HL-60/S4 treated with phorbol 12-myristate 13-acetate at 8.2 ng/mL for 4 days and 3 days (cell line): ENCODE data around the gene CTLA4.

ENCODE experiments used
- in situ Hi-C: fragments of 300-500 bp; cut with MboI; formaldehyde crosslinking; loops from 2 replicates; pipeline ENCODE4 v1.15.0; 2022; ENCODE audit warnings: low sequenced_read_pairs

Gene CTLA4

DNA sequence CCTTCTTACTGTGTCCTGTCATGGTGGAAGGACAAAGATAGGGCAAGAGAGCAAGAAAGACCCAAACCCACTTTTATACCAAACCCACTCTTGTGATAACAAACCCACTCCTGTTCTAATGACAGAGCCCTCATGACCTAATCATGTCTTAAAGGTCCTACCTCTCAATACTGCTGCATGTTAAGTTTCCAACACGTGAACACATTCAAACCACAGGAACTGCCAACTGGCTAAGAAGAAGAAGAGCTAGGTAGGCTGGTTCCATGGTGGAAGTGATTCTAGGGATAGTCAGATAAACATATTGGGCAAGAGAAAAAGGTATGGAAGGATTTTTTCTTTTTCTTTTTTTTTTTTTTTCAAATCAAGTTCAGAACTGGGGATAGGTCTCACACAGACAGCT lies 22.0 kb downstream of the CTLA4 start:
- in situ Hi-C loops, result no loop called here

DNA sequence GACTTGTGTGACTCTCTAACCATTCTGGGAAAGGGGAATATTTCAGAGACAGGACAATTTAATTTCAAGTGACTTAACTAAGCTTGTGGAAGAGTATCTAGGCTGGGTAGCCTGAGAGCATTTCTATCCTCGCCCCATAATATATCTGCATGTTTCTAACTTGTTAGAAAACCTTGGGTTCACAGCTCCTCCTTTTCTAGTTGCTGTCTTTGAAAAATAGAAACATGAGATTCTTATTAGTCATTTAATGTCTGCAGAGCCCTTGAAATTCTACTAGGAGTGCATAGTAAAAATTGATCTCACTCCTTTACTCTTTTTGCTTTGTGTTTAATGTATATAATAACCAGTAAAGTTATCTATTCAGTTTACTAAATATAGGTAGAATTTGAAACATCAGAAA lies 22.4 kb downstream of the CTLA4 start:
- in situ Hi-C loops, result no loop called here

DNA sequence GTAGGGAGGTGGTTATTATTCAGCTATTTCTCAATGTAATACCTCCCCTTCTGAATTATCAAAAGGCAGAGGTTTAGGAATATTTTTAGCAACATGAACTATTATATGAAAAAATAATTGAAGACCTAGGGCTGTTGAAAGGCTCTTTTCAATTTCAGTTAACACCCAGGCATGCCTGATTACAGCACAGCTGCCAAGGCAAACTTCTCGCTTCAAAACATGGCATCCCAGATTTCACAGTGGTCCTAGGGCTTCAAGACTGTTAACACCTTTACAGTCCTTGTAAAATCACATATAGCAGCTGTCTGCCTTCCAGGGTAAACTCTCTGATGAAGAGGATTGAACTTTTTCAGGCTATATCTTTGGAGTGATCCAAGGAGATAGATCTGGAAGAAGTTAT lies 23.2 kb downstream of the CTLA4 start:
- in situ Hi-C loops, result no loop called here

DNA sequence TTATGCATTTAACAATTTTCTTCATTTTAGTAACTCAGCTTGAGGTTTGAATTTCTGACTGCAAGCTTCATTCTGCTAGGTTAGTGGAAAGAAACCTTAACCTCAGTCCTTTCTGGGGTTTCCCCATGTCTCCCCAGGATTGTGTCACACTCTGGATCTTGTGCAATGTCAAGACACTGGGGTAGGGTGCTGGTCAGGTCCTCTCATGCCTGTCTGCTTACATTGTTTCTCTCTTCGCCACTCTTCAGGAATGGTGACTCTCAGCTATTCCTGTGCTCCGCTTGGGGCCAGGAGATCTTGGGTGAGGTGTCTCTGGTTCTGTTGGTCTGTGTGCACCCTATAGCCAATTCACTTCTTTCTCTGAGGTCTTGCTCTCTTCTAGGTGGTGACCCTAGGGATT lies 23.9 kb downstream of the CTLA4 start:
- in situ Hi-C loops, result no loop called here

DNA sequence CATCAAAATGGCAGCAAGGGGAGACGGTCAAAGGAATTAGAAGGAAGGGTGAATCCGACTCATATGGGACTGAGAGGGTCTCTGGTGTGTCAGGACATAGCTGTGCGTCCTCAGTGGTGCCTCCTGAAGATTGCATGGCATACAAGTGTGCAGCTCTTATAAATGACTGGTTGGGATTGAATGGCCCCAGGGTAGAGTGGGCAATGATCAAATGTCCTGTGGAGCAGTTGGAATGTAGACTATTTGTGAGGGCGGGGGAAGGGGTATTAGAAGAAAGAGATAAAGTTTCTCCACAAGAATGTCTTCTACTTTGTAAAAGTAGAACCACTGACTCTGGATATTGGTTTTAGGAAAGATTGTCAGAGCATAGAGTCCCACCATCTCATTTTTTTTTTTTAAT lies 24.6 kb downstream of the CTLA4 start:
- in situ Hi-C loops, result no loop called here

DNA sequence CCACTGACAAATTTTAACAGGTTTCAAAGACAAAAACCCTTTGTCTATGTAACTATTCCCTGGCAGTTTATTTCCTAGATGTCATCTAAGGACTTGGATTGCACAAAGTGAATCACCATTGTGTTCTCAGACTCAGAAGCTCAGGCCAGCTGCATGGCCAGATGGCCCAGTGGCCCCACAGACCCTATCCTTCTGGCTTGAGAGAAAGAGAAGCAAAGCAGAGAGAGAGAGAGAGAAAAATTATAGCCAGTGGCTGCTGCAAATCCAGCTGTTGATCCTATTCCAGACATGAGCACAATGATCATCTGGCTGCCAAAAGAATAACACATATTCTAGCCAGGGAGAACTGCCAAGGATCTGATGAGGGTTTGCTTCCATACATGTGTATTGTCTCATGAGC lies 25.8 kb downstream of the CTLA4 start:
- in situ Hi-C loops, result no loop called here

DNA sequence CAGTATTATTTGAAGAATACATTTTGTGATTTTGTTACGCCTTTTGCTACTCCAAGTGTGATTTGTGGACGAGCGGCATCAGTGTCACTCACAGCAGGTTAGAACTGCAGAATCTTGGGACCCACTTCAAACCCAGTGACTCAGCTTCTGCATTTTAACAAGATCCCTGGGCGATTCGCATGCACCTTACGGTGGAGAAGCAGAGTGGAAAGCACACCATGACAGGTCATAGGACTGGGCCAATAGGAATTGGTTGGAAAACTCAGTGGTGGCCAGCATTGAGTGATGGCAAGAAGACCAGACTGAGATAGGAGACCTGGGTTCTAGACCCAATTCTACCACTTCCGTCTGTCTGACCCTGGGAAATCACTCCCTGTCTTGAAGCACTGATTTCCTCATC lies 26.3 kb downstream of the CTLA4 start:
- in situ Hi-C loops, result no loop called here

DNA sequence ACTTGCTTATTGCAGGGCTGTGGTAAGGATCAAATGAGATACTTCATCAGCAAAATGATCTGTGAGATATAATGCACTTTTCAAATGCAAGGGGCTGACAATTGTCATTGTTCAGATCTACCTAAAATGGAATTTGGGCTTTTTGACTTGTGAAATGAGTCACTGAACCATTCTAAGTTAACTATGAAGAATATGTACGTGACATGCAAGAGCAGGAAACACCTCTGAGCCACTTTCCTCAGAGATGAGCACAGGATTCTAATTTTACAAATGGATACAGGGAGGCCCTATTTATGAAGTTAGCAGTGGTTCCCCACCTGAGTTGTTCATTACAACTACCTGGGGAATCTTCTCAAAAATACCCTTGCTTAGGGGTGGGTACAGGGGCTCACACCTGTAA lies 26.7 kb downstream of the CTLA4 start:
- in situ Hi-C loops, result no loop called here

DNA sequence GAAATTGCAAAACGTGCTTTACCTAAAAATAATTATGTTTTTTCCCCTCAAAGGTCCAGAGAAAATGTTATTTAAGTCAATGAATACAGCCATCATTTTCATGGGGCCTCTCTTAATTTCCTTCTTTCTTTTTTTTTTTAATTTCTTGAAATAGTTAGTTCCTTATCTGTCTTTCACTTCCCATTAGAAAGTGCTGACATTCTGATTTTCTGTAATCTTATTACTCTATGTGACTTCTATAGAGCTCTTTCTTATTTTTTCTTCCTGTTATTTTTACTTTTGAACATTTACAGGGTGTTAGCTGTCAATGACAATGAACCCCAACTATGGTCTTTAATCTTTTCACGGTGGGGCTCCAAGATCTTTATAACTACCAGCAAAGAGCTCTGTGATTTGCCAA lies 30.0 kb downstream of the CTLA4 start:
- in situ Hi-C loops, result no loop called here

DNA sequence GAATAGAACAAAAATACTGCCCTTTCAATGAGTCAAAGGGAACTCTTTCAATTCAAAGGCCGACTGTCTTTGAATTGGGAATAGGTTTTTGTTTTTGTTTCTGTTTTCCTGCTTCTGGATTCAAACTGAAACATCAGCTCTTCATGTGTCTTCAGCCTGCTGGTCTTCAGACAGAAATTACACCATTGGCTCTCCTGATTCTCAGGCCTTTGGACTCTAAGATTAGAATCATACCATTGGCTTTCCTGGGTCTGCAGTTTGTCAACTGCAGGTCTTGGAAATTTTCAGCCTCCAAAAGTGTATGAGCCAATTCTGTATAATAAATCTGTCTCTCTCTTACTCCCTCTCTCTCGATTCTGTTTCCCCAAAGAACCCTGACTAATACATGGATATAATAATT lies 31.1 kb downstream of the CTLA4 start:
- in situ Hi-C loops, result no loop called here

DNA sequence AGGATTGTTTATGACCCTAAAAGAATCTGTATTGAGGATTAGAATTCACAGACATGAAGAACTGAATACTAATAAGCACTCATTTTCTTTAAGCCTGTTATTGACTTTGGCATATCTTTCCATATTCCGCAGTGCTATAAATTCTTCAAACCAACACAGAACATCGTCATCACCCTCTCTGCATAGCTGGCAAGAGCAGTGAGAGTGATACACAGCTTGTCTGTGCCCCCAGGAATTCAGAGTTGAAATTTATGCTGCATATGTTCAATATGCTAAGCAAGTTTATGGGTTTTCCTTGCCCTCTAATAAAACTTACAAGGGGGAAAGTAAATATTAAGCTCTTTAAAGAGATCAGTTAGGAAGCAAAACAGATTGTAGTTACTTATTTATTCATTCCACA lies 32.7 kb downstream of the CTLA4 start:
- in situ Hi-C loops, result loop anchor here (25.0 kb wide), 1 partner anchor 413 kb away; no protein-coding TSS in a partner anchor

DNA sequence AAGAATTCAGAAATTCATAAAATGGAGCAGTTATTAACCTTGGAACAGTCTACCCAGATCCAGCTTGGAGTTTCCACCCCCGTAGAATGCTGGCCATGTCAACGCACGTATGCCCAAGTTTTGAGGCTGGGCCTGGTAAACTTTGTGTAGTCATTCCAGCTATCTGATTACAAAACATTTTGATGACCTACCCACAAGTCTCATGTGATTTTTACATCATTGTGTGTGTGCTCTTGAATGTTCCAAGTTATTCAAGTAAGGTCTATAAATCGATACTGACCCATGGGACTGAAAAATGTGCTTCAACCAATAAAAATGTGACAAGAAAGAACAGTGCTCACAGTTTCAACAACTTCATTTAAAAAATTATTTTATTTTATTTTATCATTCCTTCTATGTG lies 36.5 kb downstream of the CTLA4 start:
- in situ Hi-C loops, result loop anchor here (25.0 kb wide), 1 partner anchor 417 kb away; no protein-coding TSS in a partner anchor

DNA sequence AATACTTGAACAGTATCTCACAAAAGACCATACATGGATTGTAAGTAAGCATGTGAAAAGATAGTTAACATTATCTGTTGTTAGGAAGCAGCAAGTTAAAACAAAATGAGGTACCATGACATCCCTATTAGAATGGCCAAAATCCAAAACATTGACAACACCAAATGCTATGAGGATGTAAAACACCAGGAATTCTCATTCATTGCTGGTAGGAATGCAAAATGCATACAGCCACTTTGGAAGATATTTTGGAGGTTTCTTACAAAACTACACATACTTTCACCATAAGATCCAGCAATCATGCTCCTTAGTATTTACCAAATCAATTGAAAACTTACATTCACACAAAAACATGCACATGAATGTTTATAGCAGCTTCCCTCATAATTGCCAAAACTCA lies 38.1 kb downstream of the CTLA4 start:
- in situ Hi-C loops, result loop anchor here (25.0 kb wide), 1 partner anchor 418 kb away; no protein-coding TSS in a partner anchor

DNA sequence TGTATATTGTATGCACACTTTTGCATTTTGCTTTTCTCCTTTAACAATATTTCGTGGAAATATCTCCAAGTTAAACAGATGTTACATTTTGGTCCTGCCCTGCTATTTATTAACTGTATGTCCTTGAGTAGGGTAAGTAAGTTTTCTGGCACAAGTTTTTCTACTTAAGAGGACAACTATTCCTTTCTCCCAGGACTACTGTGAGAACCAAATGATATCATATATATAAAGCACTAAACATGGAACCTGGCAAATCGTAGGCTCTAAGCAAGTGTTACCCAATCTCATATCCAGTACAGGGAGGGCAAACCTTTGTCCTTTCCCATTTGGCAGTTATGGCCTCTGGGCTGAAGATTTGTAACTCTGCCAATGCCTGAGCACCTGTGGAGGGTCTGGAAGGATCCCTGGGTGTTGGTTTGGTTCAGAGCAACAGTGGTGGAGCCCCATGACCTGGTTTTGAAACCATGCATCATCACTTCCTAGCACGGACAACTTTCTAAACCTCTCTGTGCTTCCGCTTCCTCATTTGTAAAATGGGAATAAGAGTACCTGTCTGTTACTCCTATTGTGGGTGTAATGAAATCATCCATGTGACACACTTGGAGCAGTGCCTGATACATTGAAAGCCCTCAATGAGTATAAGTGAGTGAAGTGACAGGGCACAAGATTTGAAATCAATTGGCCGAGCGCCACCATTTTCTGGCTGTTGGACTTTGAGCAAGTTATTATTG lies 40.7 kb downstream of the CTLA4 start:
- in situ Hi-C loops, result loop anchor here (25.0 kb wide), 1 partner anchor 421 kb away; no protein-coding TSS in a partner anchor

DNA sequence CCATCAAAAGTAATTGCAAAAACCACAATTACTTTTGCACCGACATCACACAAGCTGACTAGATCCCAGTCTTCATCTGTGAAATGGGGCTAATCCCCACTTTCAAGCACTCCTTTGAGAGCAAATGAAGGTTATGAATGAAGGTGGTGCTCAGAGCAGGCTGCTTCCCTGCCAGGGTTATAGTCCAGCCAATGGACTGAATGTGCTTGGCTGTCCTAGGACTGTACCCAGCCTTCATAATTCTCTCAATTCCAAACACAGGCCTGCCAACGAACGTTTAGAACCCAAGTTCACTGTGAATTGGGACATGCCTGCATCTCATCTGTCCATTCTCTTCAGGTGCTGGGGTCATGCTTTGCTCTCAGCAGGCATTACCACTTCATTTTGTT lies 41.2 kb downstream of the CTLA4 start:
- in situ Hi-C loops, result loop anchor here (25.0 kb wide), 1 partner anchor 421 kb away; no protein-coding TSS in a partner anchor

DNA sequence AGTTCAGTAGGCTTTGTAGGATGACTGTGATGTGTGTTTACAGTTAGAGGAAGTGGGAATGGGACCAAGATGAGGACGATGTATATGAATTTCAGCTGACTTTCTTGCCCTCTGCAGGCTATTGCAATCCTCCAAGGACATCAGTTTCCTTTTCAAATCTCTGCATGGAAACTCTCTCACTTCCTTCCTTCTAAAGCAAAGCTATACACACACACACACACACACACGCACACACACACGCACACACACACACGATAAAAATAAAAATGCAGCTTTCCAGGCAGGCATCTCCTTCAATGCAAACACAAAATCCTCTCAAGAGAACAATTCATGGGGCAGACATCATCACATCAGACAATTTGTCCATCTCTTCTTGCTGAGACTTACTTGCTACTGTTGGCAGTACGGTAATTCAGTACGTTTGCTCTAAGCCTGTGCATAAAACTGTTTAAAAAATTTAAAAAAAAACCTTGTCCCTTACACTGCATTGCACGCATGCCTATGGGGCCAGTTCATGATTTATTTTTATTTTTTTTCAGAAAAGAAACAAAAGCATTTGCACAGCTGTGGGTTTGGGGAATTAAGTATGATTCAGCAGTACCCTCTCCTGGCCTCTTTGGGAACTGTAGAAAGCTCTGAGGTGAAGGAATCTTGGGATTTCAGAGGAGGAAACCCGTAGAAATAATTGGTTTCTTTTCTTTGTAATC lies 41.8 kb downstream of the CTLA4 start:
- in situ Hi-C loops, result loop anchor here (25.0 kb wide), 1 partner anchor 422 kb away; no protein-coding TSS in a partner anchor

DNA sequence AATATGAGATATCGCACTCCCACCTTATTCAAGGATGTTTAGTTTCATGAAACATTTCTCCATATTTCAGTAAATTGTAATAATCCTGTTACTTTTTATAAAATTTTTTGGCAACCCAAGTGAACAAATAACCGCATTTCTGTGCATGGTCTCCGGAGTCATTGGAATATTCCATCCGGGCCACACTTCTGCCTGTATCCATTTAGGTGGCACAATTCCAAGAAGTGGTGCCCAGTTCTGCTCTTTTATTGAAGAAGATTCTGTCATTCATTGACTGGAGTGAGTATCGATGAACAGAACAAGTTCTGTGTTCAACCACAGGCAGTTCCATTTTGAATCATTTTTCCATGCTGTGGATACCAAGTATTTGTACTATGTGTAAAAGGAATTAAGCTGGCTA lies 42.4 kb downstream of the CTLA4 start:
- in situ Hi-C loops, result loop anchor here (25.0 kb wide), 1 partner anchor 423 kb away; no protein-coding TSS in a partner anchor

DNA sequence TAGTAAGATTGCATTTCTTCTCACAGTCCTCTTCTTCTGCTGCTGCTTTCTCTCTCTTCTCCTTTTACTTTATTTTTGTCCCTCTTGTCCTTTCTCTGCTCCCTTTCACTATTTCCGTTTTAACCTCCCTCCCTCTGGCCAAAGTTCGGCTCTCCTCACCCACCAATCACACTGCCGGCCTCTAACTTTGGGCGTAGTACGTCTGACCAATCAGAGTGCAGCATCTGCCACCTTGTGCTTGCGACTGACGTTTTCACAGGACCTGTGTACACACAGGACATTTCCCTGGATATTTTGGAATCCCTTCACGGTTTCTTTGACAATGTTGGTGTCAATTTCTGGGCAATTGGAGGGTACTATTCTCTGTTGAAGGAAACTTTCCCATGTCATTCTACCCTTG lies 46.4 kb downstream of the CTLA4 start:
- in situ Hi-C loops, result loop anchor here (25.0 kb wide), 1 partner anchor 427 kb away; no protein-coding TSS in a partner anchor

DNA sequence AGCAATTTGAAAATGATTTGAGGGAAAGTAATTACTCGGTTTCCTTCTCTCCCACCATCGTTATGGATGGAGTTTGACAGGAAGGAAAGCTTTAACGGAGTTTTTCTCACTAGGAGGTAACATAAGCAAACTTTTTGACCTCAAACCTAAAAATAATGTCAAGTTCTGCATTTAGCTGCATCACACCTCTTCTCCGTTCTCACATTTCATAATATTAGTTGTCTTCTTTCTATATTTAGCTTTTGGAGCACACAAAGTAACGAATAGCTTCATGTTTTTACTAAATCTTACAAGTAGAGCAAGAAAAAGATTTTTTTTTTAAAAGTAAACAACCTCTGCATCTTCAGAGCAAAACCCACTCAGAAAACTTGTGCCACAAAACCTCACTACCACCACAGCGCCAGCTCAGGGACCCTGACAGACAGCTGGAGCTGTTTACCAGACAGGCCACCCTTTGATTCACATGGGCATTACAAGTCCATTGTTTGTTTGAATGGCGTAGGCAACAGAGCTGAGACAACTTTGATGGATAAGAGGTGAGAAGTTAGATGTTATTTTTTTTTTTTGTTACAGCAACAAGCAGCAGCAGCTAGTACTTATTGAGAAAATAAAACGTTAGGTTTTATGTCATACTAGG lies 47.1 kb downstream of the CTLA4 start:
- in situ Hi-C loops, result loop anchor here (25.0 kb wide), 1 partner anchor 427 kb away; no protein-coding TSS in a partner anchor

DNA sequence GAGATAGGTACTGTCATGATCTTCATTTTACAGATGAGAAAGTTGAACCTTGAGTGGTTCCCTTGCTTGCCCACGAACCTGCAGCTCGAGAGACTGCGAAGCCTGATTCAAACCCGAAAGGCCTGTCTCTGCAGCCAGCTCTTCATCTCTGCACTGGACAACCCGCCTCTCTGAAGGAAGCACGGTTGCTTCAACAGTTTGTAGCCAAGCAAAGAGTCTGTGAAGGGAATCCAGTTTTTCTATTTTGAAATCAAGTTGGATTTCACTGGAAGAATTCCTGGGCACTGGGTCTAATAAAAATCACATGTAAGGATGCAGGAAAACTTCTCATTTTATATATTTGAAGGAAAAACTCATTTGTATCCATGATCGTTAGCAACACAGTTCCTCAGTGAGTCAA lies 47.7 kb downstream of the CTLA4 start:
- in situ Hi-C loops, result loop anchor here (25.0 kb wide), 1 partner anchor 428 kb away; no protein-coding TSS in a partner anchor

DNA sequence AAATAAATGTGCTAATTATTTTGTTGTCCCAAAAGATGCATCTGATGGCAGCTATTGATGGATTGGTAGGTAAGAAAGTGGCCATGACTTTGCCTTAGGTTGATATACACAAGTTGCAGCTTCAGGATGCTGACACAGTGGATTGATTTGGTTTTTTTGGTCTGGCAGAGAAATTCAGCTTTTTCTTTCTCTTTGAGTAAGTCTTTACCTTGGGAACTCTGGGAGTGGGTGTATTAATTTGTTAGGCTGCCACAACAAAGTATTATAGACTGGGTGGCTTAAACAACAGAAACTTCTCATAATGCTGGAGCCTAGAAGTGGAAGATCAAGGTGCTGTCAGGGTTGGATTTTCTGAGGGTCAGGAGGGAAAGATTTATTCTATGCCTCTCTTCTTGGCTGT lies 49.2 kb downstream of the CTLA4 start:
- in situ Hi-C loops, result loop anchor here (25.0 kb wide), 1 partner anchor 429 kb away; no protein-coding TSS in a partner anchor
